Liver (tissue), 3 donors: Measurements from ENCODE around the gene CCDC187.

Experiments used
- GABPA ChIP-seq, 2 donors: IDR thresholded peaks in 1 of 2; conservative IDR thresholded peaks in 1 of 2; 2 replicates each; pipeline ENCODE4 v1.6.1; 2016; ENCODE audit warnings: antibody characterized with exemption in 2 of 2, mild to moderate bottlenecking in 1 of 2, moderate library complexity in 1 of 2
- HNF4G ChIP-seq: IDR thresholded peaks from 2 replicates; pipeline ENCODE4 v1.6.1; 2016; ENCODE audit warnings: antibody characterized with exemption
- JUND ChIP-seq, 2 donors: IDR thresholded peaks; 2 replicates each; pipeline ENCODE4 v1.6.1; 2016; ENCODE audit warnings: antibody characterized with exemption in 2 of 2
- RXRA ChIP-seq, 2 donors: IDR thresholded peaks; 2 replicates each; pipeline ENCODE4 v1.6.1; 2017 to 2018; ENCODE audit warnings: antibody characterized with exemption in 2 of 2, mild to moderate bottlenecking in 1 of 2
- SP1 ChIP-seq: IDR thresholded peaks from 2 replicates; pipeline ENCODE4 v1.6.1; 2018; ENCODE audit warnings: antibody characterized with exemption, mild to moderate bottlenecking
- TF ChIP-seq, protein P1 (sequence below): fragments of 150-350 bp; IDR thresholded peaks from 2 replicates; pipeline ENCODE4 v1.5.1; 2017; ENCODE audit warnings: improper control_type of control experiment, low read depth, low read length; ENCODE audit not compliant: missing input control
- TF ChIP-seq, protein P2 (sequence below): IDR thresholded peaks from 2 replicates; pipeline ENCODE4 v1.6.1; 2016; ENCODE audit warnings: antibody characterized with exemption, mild to moderate bottlenecking
- TF ChIP-seq, protein P3 (sequence below): IDR thresholded peaks from 2 replicates; pipeline ENCODE4 v1.6.1; 2016; ENCODE audit warnings: antibody characterized with exemption
- TF ChIP-seq, protein P4 (sequence below): IDR thresholded peaks from 2 replicates; pipeline ENCODE4 v1.6.1; 2016; ENCODE audit warnings: antibody characterized with exemption
- donor health status: healthy.
- donor health status: healthy.

DNA sequence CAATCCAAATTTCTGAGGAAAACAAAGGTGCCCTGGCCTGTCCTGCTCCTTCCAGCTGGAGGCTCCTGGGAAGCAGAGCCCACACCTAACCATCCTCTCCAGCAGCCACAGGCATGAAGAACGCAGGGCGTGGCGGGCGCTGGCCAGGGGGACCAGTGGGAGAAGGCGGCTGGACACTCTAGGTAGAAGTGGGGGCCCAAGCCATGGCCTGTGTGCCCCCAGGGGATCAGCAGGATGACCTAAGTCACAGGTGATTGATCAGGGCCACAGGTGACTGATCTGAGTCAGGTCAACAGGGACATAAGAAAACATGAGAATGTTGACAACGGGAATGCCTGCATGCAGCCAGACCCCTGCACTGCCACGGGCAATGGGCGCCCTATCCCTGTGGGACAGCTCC is 61.6 kb downstream of the CCDC187 start:
- TF ChIP-seq RXRA (IDR thresholded peaks at IDR 0.05) = no peak
- TF ChIP-seq, protein P1, sequence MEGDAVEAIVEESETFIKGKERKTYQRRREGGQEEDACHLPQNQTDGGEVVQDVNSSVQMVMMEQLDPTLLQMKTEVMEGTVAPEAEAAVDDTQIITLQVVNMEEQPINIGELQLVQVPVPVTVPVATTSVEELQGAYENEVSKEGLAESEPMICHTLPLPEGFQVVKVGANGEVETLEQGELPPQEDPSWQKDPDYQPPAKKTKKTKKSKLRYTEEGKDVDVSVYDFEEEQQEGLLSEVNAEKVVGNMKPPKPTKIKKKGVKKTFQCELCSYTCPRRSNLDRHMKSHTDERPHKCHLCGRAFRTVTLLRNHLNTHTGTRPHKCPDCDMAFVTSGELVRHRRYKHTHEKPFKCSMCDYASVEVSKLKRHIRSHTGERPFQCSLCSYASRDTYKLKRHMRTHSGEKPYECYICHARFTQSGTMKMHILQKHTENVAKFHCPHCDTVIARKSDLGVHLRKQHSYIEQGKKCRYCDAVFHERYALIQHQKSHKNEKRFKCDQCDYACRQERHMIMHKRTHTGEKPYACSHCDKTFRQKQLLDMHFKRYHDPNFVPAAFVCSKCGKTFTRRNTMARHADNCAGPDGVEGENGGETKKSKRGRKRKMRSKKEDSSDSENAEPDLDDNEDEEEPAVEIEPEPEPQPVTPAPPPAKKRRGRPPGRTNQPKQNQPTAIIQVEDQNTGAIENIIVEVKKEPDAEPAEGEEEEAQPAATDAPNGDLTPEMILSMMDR = no peak
- no peak for TF ChIP-seq GABPA (IDR thresholded peaks at IDR 0.05 in 1 of 2, conservative IDR thresholded peaks at IDR 0.05 in 1 of 2)
- TF ChIP-seq SP1 = no peak
- TF ChIP-seq, protein P2, sequence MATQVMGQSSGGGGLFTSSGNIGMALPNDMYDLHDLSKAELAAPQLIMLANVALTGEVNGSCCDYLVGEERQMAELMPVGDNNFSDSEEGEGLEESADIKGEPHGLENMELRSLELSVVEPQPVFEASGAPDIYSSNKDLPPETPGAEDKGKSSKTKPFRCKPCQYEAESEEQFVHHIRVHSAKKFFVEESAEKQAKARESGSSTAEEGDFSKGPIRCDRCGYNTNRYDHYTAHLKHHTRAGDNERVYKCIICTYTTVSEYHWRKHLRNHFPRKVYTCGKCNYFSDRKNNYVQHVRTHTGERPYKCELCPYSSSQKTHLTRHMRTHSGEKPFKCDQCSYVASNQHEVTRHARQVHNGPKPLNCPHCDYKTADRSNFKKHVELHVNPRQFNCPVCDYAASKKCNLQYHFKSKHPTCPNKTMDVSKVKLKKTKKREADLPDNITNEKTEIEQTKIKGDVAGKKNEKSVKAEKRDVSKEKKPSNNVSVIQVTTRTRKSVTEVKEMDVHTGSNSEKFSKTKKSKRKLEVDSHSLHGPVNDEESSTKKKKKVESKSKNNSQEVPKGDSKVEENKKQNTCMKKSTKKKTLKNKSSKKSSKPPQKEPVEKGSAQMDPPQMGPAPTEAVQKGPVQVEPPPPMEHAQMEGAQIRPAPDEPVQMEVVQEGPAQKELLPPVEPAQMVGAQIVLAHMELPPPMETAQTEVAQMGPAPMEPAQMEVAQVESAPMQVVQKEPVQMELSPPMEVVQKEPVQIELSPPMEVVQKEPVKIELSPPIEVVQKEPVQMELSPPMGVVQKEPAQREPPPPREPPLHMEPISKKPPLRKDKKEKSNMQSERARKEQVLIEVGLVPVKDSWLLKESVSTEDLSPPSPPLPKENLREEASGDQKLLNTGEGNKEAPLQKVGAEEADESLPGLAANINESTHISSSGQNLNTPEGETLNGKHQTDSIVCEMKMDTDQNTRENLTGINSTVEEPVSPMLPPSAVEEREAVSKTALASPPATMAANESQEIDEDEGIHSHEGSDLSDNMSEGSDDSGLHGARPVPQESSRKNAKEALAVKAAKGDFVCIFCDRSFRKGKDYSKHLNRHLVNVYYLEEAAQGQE = no peak
- TF ChIP-seq, protein P3, sequence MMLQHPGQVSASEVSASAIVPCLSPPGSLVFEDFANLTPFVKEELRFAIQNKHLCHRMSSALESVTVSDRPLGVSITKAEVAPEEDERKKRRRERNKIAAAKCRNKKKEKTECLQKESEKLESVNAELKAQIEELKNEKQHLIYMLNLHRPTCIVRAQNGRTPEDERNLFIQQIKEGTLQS = no peak
- TF ChIP-seq HNF4G = no peak
- TF ChIP-seq JUND (IDR thresholded peaks at IDR 0.05) = no peak
- TF ChIP-seq, protein P4, sequence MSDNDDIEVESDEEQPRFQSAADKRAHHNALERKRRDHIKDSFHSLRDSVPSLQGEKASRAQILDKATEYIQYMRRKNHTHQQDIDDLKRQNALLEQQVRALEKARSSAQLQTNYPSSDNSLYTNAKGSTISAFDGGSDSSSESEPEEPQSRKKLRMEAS = no peak
